Type B pancreatic cell (in vitro differentiated cells): Measurements from ENCODE around the gene SIGLEC6. TPM values are rescaled to one million over a fixed set of nuclear protein-coding genes. Genes with fewer than 3 reads are reported as not detected.

ENCODE experiments used
- DNase-seq: peaks from one replicate; pipeline ENCODE4 v3.0.0; 2021; ENCODE audit warnings: mixed read lengths; ENCODE audit not compliant: unreplicated experiment; ENCODE audit errors: extremely low spot score
- H3K27ac Mint-ChIP-seq: 2 replicates; pipeline ENCODE4 v1.8.0; 2021; ENCODE audit warnings: mild to moderate bottlenecking, mixed read lengths
- H3K27me3 Mint-ChIP-seq: 2 replicates; pipeline ENCODE4 v1.8.0; 2021; ENCODE audit warnings: mixed read lengths
- H3K36me3 Mint-ChIP-seq: 2 replicates; pipeline ENCODE4 v1.8.0; 2021; ENCODE audit warnings: mixed read lengths
- H3K4me1 Mint-ChIP-seq: one replicate; pipeline ENCODE4 v1.8.0; 2021; ENCODE audit warnings: mixed read lengths; ENCODE audit not compliant: unreplicated experiment
- H3K4me3 Mint-ChIP-seq: 2 replicates; pipeline ENCODE4 v1.8.0; 2021; ENCODE audit warnings: mild to moderate bottlenecking, mixed read lengths
- H3K9me3 Mint-ChIP-seq: 2 replicates; pipeline ENCODE4 v1.8.0; 2021; ENCODE audit warnings: mixed read lengths
- CTCF ChIP-seq: fragments of 200-600 bp; sonication (generic); conservative IDR thresholded peaks from 2 replicates; pipeline ENCODE4 v1.5.0; 2021; ENCODE audit warnings: antibody characterized with exemption, mild to moderate bottlenecking
- total RNA-seq: library from RNA; stranded (reverse); gene quantifications from 2 replicates; pipeline ENCODE4 v1.2.1, GENCODE V29; 2021; ENCODE audit warnings: low replicate concordance

Gene SIGLEC6
- total RNA-seq, 1 donor from 2014 or later, result not detected

- H3K27ac Mint-ChIP-seq, result no peak overlapping the region
- H3K4me3 Mint-ChIP-seq, result no peak overlapping the region
- H3K27me3 Mint-ChIP-seq, result peaks cover 11% of the 10 kb centered on the region
- DNase-seq, result no peak
- TF ChIP-seq CTCF, result no peak
- no peaks in the 10 kb centered on the region for H3K36me3 Mint-ChIP-seq
- no peaks in the 10 kb centered on the region for H3K4me1 Mint-ChIP-seq
- H3K9me3 Mint-ChIP-seq, result no peaks in the 10 kb centered on the region
These were observed 20.4 kb upstream of the SIGLEC6 start for GRCh38 chr19:51551673-51552432.

GRCh38 chr19:51550848-51551672 lies 19.6 kb upstream of the SIGLEC6 start:
- H3K27me3 Mint-ChIP-seq, result peaks cover 8% of the 10 kb centered on the region
- H3K9me3 Mint-ChIP-seq, result no peaks in the 10 kb centered on the region
- no peak for TF ChIP-seq CTCF

GRCh38 chr19:51549533-51550324 lies 18.3 kb upstream of the SIGLEC6 start:
- Mint-ChIP-seq H3K27ac (no peak overlapping the region), H3K36me3 (no peaks in the 10 kb centered on the region), H3K27me3 (peaks cover 8% of the 10 kb centered on the region), H3K4me1 (no peaks in the 10 kb centered on the region), H3K9me3 (no peaks in the 10 kb centered on the region), H3K4me3 (no peak overlapping the region)
- DNase-seq, result no peak
- no peak for TF ChIP-seq CTCF

More at GRCh38 chr19:51550848-51551672, 19.6 kb upstream of the SIGLEC6 start:
- no peaks in the 10 kb centered on the region for H3K36me3 Mint-ChIP-seq
- DNase-seq, result no peak
- H3K4me1 Mint-ChIP-seq, result no peaks in the 10 kb centered on the region
- no peak overlapping the region for H3K4me3 Mint-ChIP-seq
- no peak overlapping the region for H3K27ac Mint-ChIP-seq

GRCh38 chr19:51548891-51549305 lies 17.4 kb upstream of the SIGLEC6 start:
- no peak overlapping the region for H3K27ac Mint-ChIP-seq
- H3K4me1 Mint-ChIP-seq, result no peaks in the 10 kb centered on the region
- no peak overlapping the region for H3K4me3 Mint-ChIP-seq
- TF ChIP-seq CTCF, result no peak
- no peaks in the 10 kb centered on the region for H3K36me3 Mint-ChIP-seq
- H3K9me3 Mint-ChIP-seq, result peaks cover 2% of the 10 kb centered on the region
- H3K27me3 Mint-ChIP-seq, result peaks cover 11% of the 10 kb centered on the region
- DNase-seq, result no peak

GRCh38 chr19:51548213-51548651 lies 16.8 kb upstream of the SIGLEC6 start:
- Mint-ChIP-seq H3K4me3 (no peak overlapping the region), H3K4me1 (no peaks in the 10 kb centered on the region), H3K27ac (no peak overlapping the region), H3K27me3 (peaks cover 13% of the 10 kb centered on the region), H3K9me3 (peaks cover 4% of the 10 kb centered on the region), H3K36me3 (no peaks in the 10 kb centered on the region)
- no peak for DNase-seq
- no peak for TF ChIP-seq CTCF
